ENCODE results near the gene NEK6.

GRCh38 chr9:124257070-124257843 lies 492 bp upstream of the NEK6 start:
- TF ChIP-seq CTCF (IDR thresholded peaks at IDR 0.05) (no peak), EP300 (IDR thresholded peaks at IDR 0.05) (no peak)

Measured in tibial nerve (tissue), 4 donors.